Thyroid gland (tissue), 4 donors: Measurements from ENCODE around the gene GALNT1. TPM values are rescaled to one million over a fixed set of nuclear protein-coding genes. Genes with fewer than 3 reads are reported as not detected.
"Not testable (repeated sequence)": the region's sequence is repeated elsewhere in the genome, so short reads cannot be mapped to it uniquely, and the experiment has no call there.

Experiments used
- DNase-seq, 2 donors: peaks; one replicate each; pipeline ENCODE4 v3.0.0-alpha.2; 2019
- H3K27ac ChIP-seq, 3 donors: fragments of 200-600 bp; sonication (generic); 1 replicate in 2 of 3; 2 replicates in 1 of 3; pipeline ENCODE4 v1.5.1; 2016 to 2019; ENCODE audit warnings: mild to moderate bottlenecking in 1 of 3, moderate library complexity in 1 of 3
- H3K27me3 ChIP-seq: fragments of 200-600 bp; sonication (generic); one replicate; pipeline ENCODE4 v1.5.1; 2019
- H3K36me3 ChIP-seq, 2 donors: fragments of 200-600 bp; sonication (generic); one replicate each; pipeline ENCODE4 v1.5.1; 2016 to 2019
- H3K4me1 ChIP-seq, 2 donors: fragments of 200-600 bp; sonication (generic); one replicate each; pipeline ENCODE4 v1.5.1; 2017 to 2019
- H3K4me3 ChIP-seq, 3 donors: fragments of 200-600 bp; sonication (generic); replicated peaks in 1 of 3; 1 replicate in 2 of 3; 2 replicates in 1 of 3; pipeline ENCODE4 v1.5.1; 2016; ENCODE audit warnings: mild to moderate bottlenecking in 1 of 3
- H3K9me3 ChIP-seq: fragments of 200-600 bp; sonication (generic); one replicate; pipeline ENCODE4 v1.5.1; 2017
- POLR2A ChIP-seq, 2 donors: fragments of 450-650 bp; IDR thresholded peaks; one replicate each; pipeline ENCODE4 v1.6.1; 2017; ENCODE audit warnings: antibody characterized with exemption in 2 of 2, mild to moderate bottlenecking in 2 of 2, moderate library complexity in 1 of 2
- WGBS, 2 donors: methylation state at CpG; one replicate each; pipeline ENCODE4 v1.1.5; 2017; 5-methylcytosine and 5-hydroxymethylcytosine counted together
- intact Hi-C: fragments of 100-400 bp; cut with DNase I; formaldehyde crosslinking; loops from one replicate; pipeline ENCODE4 v1.15.1; 2023
- total RNA-seq, 4 donors: library from RNA; depleted of rRNA; stranded (reverse); fragments of >200 nt; gene quantifications; one replicate each; pipeline ENCODE4 v1.2.3, GENCODE V29; 2016
- TF ChIP-seq, protein P1 (sequence below), 6 experiments: fragments of 200-600 bp in 3 of 6; fragments of 450-650 bp in 3 of 6; sonication (generic) in 3 of 6; IDR thresholded peaks; one replicate each; pipeline ENCODE4 v1.5.1; 2016 to 2019; ENCODE audit warnings: antibody characterized with exemption in 6 of 6, mild to moderate bottlenecking in 2 of 6, inconsistent platforms in 1 of 6, moderate library complexity in 1 of 6

GALNT1 gene
- total RNA-seq, 4 donors from 2014 or later = 38.7 to 191 (median 46.3) TPM

GRCh38 chr18:35549564-35549963 is 32.0 kb upstream of the GALNT1 start:
- WGBS, 2 donors = 66 to 81% methylated on average over 1 of the region's 1 CpG
- DNase-seq = no peak
- no peaks in the 10 kb centered on the region for H3K36me3 ChIP-seq
- intact Hi-C loops = no loop called here
- no peak overlapping the region for H3K4me3 ChIP-seq
- H3K27me3 ChIP-seq = no peaks in the 10 kb centered on the region
- no peaks in the 10 kb centered on the region for H3K4me1 ChIP-seq
- H3K9me3 ChIP-seq = no peaks in the 10 kb centered on the region
- no peak overlapping the region for H3K27ac ChIP-seq
- TF ChIP-seq, protein P1, sequence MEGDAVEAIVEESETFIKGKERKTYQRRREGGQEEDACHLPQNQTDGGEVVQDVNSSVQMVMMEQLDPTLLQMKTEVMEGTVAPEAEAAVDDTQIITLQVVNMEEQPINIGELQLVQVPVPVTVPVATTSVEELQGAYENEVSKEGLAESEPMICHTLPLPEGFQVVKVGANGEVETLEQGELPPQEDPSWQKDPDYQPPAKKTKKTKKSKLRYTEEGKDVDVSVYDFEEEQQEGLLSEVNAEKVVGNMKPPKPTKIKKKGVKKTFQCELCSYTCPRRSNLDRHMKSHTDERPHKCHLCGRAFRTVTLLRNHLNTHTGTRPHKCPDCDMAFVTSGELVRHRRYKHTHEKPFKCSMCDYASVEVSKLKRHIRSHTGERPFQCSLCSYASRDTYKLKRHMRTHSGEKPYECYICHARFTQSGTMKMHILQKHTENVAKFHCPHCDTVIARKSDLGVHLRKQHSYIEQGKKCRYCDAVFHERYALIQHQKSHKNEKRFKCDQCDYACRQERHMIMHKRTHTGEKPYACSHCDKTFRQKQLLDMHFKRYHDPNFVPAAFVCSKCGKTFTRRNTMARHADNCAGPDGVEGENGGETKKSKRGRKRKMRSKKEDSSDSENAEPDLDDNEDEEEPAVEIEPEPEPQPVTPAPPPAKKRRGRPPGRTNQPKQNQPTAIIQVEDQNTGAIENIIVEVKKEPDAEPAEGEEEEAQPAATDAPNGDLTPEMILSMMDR (IDR thresholded peaks at IDR 0.05) = no peak
- no peak for TF ChIP-seq POLR2A (IDR thresholded peaks at IDR 0.05)

DNA sequence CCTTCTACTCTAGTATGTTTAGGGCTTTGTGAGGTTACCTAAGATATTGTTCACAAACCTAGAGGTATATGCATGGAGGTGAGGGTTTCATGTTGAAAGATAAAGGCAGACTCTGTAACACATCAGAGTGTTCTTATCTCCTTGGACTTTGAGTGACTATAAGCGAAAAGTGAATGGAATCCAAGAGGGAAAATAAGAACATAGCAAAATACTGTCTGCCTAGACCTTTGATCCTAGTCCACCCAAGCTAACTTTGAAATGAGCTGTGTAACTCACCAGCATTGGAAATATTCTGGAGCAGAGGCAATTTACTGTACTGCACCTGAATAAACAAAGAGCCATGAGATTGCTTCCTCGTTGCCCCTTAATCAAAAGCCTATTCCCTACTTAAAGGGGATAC is 28.2 kb upstream of the GALNT1 start:
- WGBS, 2 donors = 71 to 81% methylated on average over 2 of the region's 2 CpGs
- DNase-seq = no peak
- Histone ChIP-seq H3K36me3 (no peaks in the 10 kb centered on the region), H3K4me1 (no peaks in the 10 kb centered on the region), H3K27ac (no peak overlapping the region), H3K9me3 (no peaks in the 10 kb centered on the region), H3K4me3 (no peak overlapping the region), H3K27me3 (no peaks in the 10 kb centered on the region)
- TF ChIP-seq, protein P1 (IDR thresholded peaks at IDR 0.05) = no peak
- TF ChIP-seq POLR2A (IDR thresholded peaks at IDR 0.05) = no peak
- intact Hi-C loops = no loop called here

- H3K4me1 ChIP-seq, H3K27ac ChIP-seq, H3K4me3 ChIP-seq, H3K9me3 ChIP-seq, DNase-seq, H3K27me3 ChIP-seq, intact Hi-C loops, H3K36me3 ChIP-seq: not testable (repeated sequence)
- 97 to 98% methylated on average over 5 of the region's 5 CpGs for WGBS, 2 donors
Measured at GRCh38 chr18:35555538-35555937, 26.0 kb upstream of the GALNT1 start.

GRCh38 chr18:35559867-35560266 is 21.7 kb upstream of the GALNT1 start:
- TF ChIP-seq POLR2A (IDR thresholded peaks at IDR 0.05) = no peak
- TF ChIP-seq, protein P1 (IDR thresholded peaks at IDR 0.05) = no peak
- H3K4me3 ChIP-seq = no peak overlapping the region
- DNase-seq = no peak
- no peak overlapping the region for H3K27ac ChIP-seq
- H3K9me3 ChIP-seq = no peaks in the 10 kb centered on the region
- intact Hi-C loops = no loop called here
- H3K27me3 ChIP-seq = no peaks in the 10 kb centered on the region
- H3K4me1 ChIP-seq = no peaks in the 10 kb centered on the region
- H3K36me3 ChIP-seq = no peaks in the 10 kb centered on the region

DNA sequence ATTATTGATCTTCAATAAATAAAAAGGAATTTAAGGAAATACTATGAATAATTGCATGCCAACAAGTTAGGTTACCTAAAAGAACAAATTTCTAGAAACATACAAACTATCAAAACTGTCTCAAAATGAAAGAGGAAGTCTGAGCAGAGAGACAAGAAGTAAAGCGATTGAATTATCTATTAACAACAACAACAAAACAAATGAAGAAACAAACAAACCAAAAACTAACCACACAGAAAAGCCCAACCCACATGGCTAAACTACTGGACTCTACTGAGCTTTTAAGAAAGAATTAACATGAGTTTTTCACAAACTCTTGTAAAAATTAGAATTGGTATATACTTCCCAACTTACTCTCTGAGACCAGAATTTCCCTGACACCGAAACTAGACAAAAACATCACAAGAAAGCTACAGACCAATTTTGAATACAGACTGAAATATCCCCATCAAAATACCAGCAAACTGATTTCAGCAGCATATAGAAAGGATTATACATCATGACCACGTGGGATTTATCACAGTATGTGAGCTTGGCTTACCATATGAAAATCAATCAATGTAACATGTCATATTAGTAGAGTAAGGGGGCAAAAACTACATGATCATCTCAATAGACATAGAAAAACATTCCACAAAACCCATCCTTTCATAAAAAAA is 16.6 kb upstream of the GALNT1 start:
- Histone ChIP-seq H3K9me3 (no peaks in the 10 kb centered on the region), H3K4me3 (no peak overlapping the region), H3K36me3 (no peaks in the 10 kb centered on the region), H3K27ac (no peak overlapping the region), H3K27me3 (no peaks in the 10 kb centered on the region), H3K4me1 (no peaks in the 10 kb centered on the region)
- TF ChIP-seq, protein P1 (IDR thresholded peaks at IDR 0.05) = no peak
- no peak for TF ChIP-seq POLR2A (IDR thresholded peaks at IDR 0.05)
- WGBS, 2 donors = 69 to 74% methylated on average over 3 of the region's 3 CpGs
- intact Hi-C loops = no loop called here
- DNase-seq = no peak
